CD4-positive, alpha-beta T cell treated with Interleukin-21 for 1 hour (primary cell): ENCODE measurements around the gene CRELD2.
A peak's percentile ranks its signal among the peaks of the same experiment; 100 is the strongest.

Source experiments
- DNase-seq: peaks from one replicate; pipeline ENCODE4 v3.0.0-alpha.2; 2020

The CRELD2 gene

DNA sequence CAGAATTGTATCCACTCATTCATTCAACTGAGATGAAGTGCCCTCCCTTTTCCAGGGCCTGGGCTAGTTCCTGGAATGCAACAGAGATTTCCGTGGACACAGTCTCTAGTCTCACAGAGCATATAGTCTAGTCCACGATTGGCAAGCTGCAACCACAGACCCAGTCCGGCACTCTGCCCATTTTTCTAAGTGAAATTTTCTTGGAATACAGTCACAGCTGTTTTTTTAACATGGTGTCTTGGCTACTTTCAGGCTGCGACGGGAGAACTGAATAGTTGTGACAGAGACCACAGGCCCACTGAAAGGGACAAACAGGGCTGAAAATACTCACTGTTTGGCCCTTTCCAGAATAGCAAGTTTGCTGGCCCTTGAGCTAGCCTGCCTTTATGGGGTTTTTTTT is 29.4 kb upstream of the CRELD2 start:
- no peak for DNase-seq

DNA sequence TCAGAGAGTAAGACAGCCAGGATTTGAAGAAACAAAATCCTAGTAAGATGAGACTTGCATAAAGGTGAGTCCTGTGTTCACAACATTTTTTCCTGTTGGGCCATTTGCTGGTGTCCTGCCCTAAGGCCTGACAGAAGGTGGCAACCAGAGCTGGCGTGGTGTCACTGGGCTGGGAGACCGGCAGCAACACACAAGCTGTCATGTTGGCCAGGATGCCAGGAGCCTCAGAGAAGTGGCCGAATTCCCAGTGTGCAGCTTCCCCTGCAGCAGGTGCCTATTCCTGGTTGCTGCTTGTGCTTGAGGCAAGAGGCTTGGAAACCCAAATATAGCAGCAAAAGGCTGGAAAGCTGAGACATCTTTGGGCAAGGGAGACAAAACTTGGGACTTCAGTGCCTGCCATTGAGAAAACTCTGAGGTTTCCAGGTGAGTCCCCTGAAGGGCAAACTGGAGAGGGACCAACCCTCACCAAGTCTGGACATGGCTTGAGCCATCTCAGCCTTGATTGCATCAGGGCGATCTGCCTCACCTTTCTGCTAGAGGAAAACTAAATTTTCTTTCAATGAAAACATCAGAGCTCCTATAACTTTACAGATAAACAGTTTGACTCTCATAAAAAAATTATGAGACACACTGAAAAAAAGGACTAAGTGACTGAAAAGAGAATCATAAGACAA is 26.1 kb upstream of the CRELD2 start:
- DNase-seq: no peak

DNA sequence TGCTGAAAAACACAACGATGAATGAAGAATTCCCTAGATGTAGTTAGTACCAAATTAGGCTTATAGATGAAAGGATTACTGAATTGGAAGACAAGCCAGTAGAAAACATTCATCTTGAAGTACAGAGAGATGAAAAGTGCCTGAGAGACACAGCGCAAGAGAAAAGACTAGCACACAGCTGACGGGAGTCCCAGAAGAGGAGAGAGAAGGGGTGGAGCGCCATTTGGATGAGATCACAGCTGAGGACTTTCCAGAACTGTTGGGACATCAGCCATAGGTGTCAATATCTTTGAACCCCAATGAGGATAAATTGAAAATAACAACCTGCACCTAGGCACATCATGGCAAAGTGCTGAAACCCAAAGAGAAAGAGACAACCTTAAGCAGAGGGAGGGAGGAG is 25.4 kb upstream of the CRELD2 start:
- DNase-seq: no peak

DNA sequence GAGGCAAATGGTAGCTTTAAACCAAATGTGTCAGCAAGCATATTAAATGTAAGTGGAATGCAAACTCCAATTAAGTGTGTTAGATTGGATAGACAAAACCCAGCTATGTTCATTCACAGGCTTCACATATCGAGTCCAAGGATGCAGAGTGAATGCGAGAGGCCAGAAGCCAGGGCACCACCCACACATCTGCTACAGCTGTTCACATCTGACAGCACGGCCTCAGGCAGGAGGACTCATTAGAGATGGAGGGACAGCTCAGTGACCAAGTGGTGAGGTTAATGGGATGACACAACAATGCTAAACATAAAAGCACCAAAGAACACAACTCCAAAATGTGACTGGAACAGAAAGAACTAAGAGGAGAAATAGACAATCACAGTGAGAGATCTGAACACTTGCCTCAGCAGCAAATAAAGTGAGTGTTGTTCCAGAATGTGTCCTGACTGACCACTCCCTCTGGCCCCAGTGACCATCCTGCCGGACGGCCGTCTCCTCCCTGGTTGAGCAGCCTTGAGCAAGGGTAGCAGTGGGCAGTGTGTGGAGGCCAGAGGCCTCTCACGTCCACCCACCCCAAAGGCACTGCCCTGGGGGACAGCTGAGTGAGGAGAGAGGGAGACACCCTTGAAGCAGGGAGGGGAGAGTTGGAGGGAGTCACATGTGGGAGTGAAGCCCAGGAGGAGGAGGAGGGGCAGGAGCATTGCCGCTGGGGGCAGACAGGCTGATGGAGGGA is 23.9 kb upstream of the CRELD2 start:
- no peak for DNase-seq

DNA sequence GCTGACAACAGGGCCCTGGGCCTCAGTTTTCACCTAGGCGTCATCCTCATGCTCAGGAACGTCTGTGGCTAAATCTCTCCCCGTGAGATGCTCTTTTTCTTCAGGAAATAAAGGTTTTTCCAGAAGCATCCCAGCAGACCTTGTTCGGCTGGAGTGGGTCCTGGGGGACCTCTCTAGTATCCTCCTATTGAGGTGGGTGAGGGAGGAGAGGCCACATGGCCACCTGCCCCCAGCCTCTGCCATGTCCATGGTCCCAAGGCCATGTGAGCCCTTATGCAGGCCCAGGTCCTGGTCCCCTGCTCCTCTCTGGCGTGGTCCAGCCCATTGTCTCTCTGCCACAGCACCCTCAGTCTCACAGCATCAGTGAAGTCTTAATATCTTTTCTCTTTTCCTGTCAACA is 22.2 kb upstream of the CRELD2 start:
- DNase-seq: no peak

DNA sequence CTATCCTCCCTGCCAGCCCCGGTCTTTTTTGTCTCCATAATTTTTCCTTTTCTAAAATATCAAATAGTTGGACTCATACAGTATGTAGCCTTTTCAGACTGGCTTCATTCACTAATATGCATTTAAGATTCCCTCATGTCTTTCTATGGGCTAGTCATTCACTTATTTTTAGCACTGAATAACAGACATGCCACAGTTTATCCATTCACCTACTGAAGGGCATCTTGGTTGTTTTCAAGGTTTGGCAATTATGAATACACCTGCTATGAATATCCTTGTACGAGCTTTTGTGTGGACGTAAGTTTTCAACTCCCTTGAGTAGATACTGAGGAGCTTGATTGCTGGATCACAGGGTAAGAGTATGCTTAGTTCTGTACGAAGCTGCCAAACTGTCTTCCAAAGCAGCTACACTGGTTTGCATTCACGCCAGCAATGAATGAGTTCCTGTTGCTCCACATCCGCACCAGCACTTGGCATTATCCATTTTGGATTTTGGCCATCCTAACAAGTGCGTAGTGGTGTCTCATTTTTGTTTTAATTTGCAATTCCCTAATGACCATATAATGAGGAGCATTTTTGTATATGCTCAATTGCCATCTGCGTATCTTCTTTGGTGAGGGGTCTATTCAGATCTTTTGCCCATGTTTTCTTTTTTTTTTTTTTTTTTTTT is 21.3 kb upstream of the CRELD2 start:
- DNase-seq: no peak

DNA sequence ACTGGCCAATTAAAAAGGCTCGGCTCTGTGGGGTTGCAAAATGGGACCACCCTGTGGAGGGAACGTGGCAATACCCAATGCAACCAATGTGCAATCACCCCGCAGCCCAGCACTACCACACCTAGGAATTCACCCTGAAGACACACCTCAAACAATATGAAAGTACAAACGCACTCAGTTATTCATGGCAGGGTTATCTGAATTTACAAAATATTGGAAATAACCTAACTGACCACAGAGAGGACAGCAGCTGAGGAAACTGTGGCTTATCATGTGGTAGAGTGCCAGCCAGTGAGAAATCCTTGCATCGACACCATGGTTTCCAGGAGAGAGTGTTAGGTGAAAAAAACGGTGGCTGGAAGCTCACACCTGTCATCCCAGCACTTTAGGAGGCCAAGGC is 18.9 kb upstream of the CRELD2 start:
- peak; percentile 4 for DNase-seq

DNA sequence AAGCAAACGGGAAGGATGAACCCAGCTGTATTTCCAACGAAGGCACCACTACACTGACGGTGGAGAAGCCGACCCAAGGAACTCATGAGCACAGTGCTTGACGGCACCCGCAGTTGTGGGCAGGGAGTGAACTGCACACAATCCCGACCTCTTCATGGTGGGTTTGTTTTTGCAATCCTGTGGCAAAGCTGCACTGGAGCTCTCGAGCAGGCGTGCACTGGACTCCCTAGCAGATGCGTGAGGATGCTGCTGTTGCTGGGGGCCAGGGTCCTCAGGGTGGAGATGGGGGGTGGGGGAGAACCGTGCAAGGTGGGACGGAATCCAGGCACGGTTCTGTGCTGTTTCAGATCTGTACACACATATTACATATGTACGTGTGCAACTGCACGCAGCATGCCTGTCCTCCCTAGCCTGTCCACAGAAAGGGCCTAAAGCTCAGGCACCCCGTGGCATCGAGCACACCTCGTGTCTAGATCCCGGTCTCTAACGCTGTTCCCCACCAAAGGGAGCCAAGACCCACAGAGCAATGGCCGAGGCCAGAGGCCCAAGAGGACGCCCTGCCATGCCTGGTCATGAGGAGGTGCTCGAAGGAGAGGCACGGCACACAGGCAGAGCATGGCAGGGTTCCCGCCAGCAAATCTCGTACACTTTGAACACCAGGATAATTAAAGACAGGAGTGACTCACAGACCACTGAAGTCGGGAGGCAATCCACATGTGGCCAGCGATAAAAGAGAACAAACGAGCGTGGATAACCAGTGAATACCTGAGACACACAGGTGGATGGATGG is 17.8 kb upstream of the CRELD2 start:
- no peak for DNase-seq

DNA sequence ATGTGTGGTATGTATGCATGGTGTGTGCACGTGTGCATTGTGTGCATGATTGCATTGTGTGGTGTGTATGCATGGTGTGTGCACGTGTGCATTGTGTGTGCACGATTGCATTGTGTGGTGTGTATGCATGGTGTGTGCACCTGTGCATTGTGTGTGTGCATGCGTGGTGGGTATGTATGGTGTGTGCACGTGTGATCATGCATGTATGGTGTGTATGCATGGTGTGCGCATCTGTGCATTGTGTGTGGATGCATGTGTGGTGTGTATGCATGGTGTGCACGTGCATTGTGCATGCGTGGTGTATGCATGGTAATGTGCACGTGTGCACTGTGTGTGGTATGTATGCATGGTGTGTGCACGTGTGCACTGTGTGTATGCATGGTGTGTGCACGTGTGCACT is 17.0 kb upstream of the CRELD2 start:
- no peak for DNase-seq

DNA sequence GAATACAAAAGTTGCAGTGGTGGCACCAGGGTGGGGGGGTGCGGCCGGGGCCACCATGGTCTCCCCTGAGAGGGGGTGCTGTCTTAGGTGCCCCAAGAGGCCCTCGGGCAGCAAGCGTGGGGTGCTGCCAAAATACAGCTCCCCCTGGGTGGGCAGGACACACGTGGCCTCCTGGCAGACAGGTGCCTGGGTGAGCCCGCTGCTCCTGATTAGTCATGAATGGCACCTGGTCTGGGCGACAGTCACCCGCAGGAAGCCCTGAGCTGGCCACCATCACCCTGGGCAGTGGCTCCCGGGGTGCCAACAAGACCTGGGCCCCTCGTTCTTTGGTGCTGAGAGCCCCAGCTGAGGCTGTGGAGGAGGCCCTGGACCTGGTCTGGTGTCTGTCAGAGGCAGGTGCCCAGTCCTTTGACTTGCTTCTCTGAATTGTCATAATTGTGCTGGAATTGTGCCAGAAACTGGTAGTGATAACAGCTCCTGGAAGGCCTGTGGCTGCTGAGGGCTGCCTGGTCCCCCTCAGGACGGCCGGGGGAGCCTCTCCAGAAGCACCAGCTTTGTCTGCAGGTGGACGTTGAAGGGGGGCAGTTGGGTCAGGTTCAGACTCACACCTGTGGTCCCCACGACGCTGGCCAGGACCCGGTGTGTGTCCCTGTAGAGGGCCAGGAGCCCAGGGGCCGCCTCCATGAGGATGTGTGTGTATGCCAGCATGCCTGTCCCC is 15.0 kb upstream of the CRELD2 start:
- DNase-seq: no peak

DNA sequence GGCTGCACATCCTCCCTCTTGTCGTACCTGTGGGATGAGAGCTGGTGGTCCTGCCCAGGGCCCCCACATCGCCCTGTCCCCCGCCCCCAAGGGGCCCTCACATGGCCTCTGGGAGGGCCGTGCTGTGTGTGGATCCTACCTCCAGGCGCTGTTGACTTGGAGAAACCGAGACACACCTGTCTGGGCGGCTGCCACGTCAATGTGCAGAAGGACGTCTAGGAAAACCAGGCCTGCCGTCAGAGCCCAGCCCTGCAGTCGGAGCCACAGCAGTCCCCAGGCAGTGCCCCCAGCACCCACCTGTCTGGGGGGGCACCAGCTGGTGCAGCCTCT is 14.4 kb upstream of the CRELD2 start:
- DNase-seq: no peak

DNA sequence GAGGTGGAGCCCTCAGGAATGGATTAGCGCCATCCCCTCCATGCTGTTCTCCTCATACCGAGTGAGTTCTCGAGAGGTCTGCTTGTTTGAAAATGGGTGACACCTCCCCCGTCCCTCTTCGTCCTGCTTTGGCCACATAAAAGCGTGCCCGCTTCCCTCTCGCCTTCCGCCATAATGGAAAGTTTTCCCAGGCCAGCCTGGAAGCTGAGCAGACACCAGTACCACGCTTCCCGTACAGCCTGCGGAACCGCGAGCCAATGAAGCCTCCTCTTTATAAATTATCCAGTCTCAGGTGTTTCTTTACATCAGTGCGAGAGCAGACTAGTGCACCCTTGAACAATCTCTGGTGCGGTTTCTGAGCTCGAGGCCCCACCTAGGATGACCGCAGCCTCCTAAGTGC is 13.0 kb upstream of the CRELD2 start:
- no peak for DNase-seq

DNA sequence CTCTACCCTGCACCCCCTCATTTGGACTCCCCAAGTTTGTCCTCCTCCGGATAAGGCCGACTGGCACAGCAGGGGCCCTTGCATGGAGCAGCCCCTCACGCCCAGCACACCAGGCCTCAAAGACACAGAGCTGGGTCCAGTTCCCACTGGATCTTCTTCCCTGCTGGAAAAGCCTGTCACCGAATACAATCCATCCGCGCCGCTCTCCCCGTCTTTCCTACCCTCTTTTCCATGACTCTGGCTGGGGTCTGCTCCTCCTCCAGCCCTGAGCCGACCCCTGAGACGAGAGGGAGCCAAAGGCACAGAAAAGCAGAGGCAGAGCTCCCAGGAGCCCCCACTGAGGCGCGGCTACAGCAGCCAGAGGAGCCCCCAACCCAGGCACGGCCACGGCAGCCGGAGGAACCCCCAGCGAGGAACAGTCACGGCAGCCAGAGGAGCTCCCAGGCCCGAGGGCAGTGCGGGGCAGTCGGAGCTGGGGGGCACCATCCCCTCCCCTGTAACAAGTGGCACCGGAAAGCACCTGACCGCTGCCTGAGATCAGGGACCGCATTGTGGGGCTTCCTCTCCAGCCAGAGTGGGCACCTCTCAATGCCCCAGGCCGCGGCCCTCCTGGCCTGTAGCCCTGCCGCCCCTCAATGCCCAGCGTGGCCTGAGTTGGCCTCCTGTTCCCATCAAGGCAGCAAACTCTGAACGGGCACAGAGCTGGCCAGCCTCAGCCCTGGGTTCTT is 12.2 kb upstream of the CRELD2 start:
- DNase-seq: no peak

DNA sequence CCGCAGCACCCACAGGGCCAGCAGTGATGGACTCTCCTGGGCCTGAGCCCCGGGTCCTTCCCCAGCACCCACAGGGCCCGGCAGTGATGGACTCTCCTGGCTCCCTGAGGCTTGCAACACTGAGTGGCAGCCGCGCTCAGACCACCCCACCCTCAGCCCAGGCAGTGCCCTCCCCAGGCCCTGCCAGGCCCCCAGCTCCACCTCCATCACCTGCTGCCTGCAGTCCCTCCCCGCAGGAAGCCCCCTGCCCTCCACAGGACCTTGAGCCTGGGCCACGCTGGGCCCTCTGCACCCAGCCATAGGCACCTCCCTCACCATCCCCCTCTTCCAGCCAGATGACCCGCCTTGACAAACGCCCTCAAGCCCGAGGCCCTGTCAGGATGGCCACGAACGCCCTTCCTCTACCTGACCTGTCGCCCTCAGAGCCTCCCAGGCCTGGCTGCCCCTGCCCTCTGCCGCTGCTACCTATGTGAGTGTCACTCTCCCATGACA is 11.6 kb upstream of the CRELD2 start:
- no peak for DNase-seq

DNA sequence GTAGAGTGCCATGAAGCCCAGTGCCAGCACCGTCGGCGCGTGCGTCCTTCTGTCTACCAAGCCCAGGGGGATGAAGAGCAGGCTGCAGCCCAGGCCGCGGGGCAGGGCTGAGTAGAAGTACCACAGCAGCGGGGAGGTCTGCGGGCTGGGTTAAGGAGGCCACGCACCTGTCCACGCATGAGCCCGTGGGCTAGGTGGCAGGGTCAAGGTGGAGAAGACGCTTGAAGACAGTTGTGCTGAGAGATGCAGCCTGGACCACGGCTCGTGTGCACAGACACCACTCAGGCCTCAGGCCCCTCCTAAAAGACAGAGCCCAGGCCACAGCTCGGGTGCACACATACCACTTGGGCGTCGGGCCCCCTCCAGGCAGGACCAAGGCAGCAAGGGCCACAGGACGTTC is 10.6 kb upstream of the CRELD2 start:
- DNase-seq: no peak

DNA sequence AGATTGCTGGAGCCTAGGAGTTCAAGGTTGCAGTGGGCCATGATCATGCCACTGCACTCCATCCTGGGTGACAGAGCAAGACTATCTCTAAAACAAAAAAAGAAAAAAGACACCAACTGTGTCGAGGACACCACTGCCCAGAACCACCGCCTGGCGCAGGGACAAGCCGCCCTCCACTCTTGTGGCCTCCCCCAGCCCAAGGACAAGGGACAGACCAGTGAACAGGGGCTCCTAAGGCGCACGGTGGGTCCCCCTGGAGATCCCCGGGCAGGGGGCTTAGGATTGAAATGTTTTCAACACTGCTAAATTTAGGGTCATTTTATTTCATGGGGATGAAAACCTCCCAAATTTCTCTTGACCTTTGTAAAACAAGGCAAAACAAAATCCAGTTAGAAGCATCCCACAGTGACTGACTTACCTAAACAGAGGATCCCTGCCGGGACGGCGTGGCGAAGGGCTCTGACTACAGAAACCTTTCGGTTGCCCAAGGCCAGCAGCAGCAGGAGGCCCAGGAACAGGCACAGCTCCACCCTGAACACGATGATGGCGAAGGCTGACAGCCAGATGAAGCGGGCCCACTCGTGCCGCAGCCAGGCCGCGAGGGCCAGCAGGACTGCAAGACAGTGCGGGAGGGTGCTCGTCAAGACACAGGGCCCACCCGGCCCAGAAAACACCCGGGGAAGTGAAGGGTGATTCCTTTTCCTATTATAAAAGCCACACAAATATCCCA is 8.8 kb upstream of the CRELD2 start:
- DNase-seq: no peak

DNA sequence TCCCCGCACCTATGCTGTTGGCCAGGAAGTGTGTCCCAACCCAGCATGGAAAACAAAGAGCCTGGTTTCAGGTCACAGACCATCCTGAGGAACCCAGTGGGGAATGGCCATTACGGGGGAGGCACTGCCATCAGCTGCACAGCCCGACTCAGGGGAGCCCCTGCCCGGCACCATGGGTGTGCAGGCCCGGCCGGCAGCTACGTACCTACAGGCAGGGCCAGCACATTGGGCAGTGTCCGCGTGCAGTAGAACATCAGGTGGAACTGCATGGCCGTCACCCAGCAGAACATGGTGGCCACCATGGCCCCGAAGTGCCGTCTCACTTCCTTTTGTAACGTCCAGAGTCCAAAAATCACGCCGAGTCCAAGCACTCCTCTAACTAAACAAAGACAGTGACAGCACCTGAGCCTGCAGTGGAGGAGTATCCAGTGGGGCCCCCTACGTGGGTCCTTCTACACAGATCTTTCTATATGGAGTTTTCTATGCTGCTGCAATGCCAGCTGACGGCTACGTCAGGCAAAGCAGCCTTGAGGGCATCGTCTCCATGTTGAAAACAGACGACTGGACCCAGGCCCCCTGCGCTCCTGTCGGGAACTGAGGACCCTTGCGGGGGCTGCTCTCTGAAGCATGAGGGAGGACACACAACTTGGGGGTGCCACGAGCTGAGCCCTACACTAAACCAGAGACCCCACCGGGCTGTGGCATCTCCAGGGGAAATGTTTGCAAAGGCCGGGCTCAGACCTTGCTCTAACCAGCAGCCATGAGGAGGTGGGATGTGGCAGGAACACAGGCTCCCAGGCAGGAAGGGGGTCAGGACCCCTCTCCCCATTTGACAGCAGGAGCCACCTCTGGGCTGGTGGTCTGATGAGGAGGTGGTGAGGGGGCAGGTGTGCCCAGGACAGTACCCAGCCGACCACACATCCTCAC is 7.9 kb upstream of the CRELD2 start:
- DNase-seq: no peak

DNA sequence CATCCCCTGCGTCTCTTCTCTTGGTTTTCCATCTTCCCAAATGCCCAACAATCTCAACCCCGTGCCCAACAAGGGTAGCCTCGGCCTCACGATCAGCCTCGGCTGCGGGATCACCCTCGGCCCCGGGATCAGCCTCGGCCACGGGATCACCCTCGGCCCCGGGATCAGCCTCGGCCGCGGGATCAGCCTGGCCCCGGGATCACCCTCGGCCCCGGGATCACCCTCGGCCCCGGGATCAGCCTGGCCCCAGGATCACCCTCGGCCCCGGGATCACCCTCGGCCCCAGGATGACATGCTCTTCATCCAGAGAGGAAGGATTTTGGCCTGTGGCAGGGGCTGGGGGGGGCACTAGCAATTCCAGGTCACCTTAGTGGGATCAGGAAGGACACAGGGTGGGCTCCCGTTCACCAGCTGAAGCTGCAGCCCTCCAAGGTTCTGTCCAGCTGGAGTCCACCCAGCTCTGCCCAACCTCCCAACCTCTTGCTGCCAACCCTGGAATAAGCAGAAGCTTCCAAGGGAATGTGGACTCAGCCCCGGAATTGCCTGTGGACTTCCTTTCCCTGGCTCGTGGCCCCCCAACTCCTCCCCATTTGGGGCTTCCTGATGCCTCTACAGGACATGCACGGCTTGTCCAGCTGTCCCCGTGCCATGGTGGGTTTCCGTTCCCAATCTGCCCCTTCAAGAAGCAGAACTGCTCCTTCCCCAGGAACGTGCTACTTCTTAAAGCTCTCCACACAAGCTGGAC is 6.4 kb upstream of the CRELD2 start:
- no peak for DNase-seq

DNA sequence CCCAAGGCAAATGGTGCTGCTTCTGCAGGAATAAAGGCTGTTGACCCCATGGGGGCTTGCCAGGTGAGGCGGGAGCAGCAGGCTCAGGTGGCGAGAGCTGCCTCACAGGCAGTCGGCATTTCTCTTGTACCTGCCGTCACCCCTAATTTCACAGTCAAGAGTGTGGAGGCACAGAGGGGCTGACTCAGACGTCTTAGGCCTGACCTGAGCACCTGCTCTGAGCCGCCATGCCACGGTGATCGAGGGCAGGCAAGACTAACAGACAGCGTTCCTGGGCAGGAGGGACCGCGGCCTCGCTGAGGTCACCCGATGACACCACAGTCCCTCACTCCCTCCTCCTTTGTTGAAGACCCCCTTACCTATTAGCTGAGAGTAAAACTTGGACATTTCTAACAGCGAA is 5.4 kb upstream of the CRELD2 start:
- no peak for DNase-seq

DNA sequence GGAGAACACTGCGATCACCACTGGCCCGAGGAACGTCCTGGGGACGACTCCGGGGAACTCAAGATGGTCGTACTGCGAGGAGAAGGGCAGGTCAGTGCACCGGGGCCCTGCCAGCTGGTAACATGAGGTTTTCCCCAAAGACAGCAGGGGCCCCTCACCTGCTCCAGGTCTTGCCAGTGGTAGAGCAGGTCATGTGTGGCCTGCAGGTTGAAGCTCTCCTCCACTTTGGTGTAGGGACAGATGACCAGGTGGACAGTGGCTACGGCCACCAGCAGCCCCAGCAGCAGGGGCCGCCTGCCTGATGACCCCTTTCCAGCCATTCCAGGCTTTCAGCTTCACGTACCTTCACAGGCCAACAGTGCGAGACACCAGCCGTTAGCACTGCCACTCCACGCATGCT is 5.0 kb upstream of the CRELD2 start:
- no peak for DNase-seq
